Karpas-422 (cell line): ENCODE results near the gene DGAT2. TPM values are rescaled to one million over a fixed set of nuclear protein-coding genes. Genes with fewer than 3 reads are reported as not detected.

ENCODE experiments used
- DNase-seq: peaks from one replicate; pipeline ENCODE4 v3.0.0-alpha.2; 2015
- H2AFZ ChIP-seq: fragments of 200-600 bp; sonication (generic); 2 replicates; pipeline ENCODE4 v1.6.1; 2014; ENCODE audit warnings: antibody characterized with exemption, low read length, mixed read lengths
- H3K27ac ChIP-seq: fragments of 200-600 bp; sonication (generic); 2 replicates; pipeline ENCODE4 v1.5.1; 2014; ENCODE audit warnings: mild to moderate bottlenecking, low read length, moderate library complexity
- H3K27me3 ChIP-seq: fragments of 200-600 bp; sonication (generic); 2 replicates; pipeline ENCODE4 v1.6.1; 2014; ENCODE audit warnings: low read length, mixed read lengths
- H3K36me3 ChIP-seq: fragments of 200-600 bp; sonication (generic); 2 replicates; pipeline ENCODE4 v1.6.1; 2014; ENCODE audit warnings: low read length, mixed read lengths; ENCODE audit not compliant: insufficient read depth
- H3K4me1 ChIP-seq: fragments of 200-600 bp; sonication (generic); 2 replicates; pipeline ENCODE4 v1.6.1; 2014; ENCODE audit warnings: mild to moderate bottlenecking, low read length, mixed read lengths
- H3K4me2 ChIP-seq: fragments of 200-600 bp; sonication (generic); 2 replicates; pipeline ENCODE4 v1.6.1; 2014; ENCODE audit warnings: low read length, low read depth, mild to moderate bottlenecking; ENCODE audit not compliant: poor library complexity, severe bottlenecking
- H3K4me3 ChIP-seq: fragments of 200-600 bp; sonication (generic); 2 replicates; pipeline ENCODE4 v1.5.1; 2014; ENCODE audit warnings: mild to moderate bottlenecking, antibody characterized with exemption, low read length, mixed read lengths
- H3K79me2 ChIP-seq: fragments of 200-600 bp; sonication (generic); 2 replicates; pipeline ENCODE4 v1.6.1; 2014; ENCODE audit warnings: mild to moderate bottlenecking, low read length, mixed read lengths
- H3K9ac ChIP-seq: fragments of 200-600 bp; sonication (generic); 2 replicates; pipeline ENCODE4 v1.6.0; 2014; ENCODE audit warnings: low read length
- H3K9me2 ChIP-seq: fragments of 200-600 bp; sonication (generic), shearing (Covaris generic); replicated peaks from 2 replicates; pipeline ENCODE4 v1.6.0; 2014; ENCODE audit warnings: mild to moderate bottlenecking, low read length, moderate library complexity; ENCODE audit not compliant: insufficient read depth
- H3K9me3 ChIP-seq: fragments of 300-700, 200-600 bp; sonication (generic); 2 replicates; pipeline ENCODE4 v1.6.1; 2014; ENCODE audit warnings: low read length, mixed read lengths
- H4K20me1 ChIP-seq: fragments of 200-600 bp; sonication (generic); 2 replicates; pipeline ENCODE4 v1.6.1; 2014; ENCODE audit warnings: mild to moderate bottlenecking, antibody characterized with exemption, low read length, low read depth; ENCODE audit not compliant: insufficient read depth
- total RNA-seq: library from RNA; depleted of rRNA; stranded (reverse); fragments of >200 nt; shearing (Covaris generic); gene quantifications from 2 replicates; pipeline ENCODE4 v1.2.3, GENCODE V29; 2014; ENCODE audit warnings: low replicate concordance

Gene DGAT2
- total RNA-seq, 1 experiment from 2014 or later: 1.9 TPM

- H3K4me2 ChIP-seq: peak within 1 kb of the TSS; percentile 80
- H3K79me2 ChIP-seq: peaks cover 46% of the 10 kb centered on the region
- no peaks in the 10 kb centered on the region for H4K20me1 ChIP-seq
- H3K4me3 ChIP-seq: peak within 1 kb of the TSS; percentile 87
- no peaks in the 10 kb centered on the region for H3K9me2 ChIP-seq
- no peaks in the 10 kb centered on the region for H3K9me3 ChIP-seq
- no peaks in the 10 kb centered on the region for H3K36me3 ChIP-seq
- DNase-seq: peak; percentile 100
- H3K4me1 ChIP-seq: peaks cover 46% of the 10 kb centered on the region
- H2AFZ ChIP-seq: peak within 1 kb of the TSS; percentile 50
- peak within 1 kb of the TSS; percentile 82 for H3K27ac ChIP-seq
- H3K27me3 ChIP-seq: no peaks in the 10 kb centered on the region
- peak within 1 kb of the TSS; percentile 94 for H3K9ac ChIP-seq
These were observed 46.2 kb downstream of the DGAT2 start, which contains the start of gene UVRAG for GRCh38 chr11:75814677-75815344. Gene UVRAG (plus strand): TSS chr11:75815210. CDS start chr11:75815408, 198 bp downstream.

DNA sequence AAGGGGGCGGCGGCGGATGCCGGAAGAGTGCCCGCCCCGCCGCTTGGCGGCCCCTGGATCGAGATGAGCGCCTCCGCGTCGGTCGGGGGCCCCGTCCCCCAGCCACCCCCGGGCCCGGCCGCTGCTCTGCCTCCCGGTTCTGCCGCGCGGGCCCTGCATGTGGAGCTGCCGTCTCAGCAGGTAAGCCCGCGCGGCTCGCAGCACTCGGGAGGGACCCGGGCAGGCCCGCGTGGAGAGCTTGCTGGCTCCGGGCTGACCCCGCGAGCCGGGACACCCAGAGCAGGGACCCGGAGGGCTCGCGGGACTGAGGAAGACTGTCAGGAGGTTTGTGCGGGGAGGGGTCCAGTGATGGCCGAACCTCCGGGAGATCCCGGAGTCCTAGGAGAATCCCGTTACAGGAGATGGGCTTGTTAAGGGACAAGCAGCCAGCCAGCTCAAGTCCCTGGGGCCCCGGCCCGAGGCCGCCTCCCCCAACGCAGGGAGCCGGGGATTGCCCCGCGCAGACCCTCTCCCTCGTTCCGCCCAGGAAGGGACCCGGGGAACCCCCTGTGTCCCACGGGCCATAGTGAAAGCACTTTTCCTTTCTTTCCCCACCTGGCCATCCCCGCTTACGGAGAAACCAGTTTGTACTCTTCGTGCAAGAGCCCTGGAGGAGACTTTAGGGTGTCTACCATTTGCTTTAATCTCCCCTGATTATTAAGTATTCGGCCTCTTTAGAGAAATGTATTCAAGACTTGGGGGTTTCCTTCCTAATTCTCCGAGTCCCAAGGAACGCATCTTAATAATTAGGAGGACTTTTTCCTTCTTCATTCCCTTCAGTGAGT, 47.0 kb downstream of the DGAT2 start:
- peak overlapping the region; percentile 80 for H3K4me2 ChIP-seq
- peak overlapping the region; percentile 94 for H3K9ac ChIP-seq
- peak; percentile 75 for DNase-seq
- H2AFZ ChIP-seq: no peak overlapping the region
- peaks cover 53% of the 10 kb centered on the region for H3K79me2 ChIP-seq
- no peaks in the 10 kb centered on the region for H4K20me1 ChIP-seq
- H3K9me3 ChIP-seq: no peaks in the 10 kb centered on the region
- H3K4me1 ChIP-seq: peaks cover 43% of the 10 kb centered on the region
- no peaks in the 10 kb centered on the region for H3K27me3 ChIP-seq
- peak overlapping the region; percentile 87 for H3K4me3 ChIP-seq
- H3K9me2 ChIP-seq: no peaks in the 10 kb centered on the region
- H3K36me3 ChIP-seq: no peaks in the 10 kb centered on the region
- H3K27ac ChIP-seq: peak overlapping the region; percentile 82

DNA sequence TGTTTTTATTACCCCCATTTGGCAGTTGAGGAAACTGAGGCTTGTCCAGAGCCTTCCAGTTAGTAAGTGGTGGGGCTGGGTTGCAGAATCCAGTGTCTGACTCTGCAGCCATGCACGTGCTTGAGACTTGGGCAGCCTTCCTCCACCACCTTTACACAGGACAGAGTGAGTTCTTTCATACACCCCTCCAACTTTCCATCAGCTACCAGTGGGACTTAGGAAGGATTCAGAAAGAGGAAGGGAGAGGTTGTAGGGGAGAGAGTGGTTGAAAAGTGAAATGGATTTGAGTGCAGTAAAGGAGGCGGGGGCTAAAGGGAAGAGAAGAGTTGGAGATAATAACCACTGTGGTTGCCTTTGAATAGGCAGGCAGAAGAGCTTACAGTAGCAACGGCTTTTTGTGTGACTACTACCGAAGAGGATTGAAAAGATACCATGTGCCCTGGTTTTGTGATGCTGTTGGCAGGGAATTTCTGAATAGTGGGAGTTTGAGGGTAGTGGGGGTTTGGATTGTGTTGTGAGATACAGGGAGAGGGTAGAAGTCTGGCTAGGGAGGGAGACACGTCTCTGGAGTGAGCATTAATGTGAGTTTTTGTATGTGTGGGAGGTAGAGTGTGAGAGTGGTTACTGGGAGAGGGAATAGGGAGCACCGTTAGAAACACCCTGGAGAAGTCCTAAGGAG, 48.1 kb downstream of the DGAT2 start:
- peak overlapping the region; percentile 87 for H3K4me3 ChIP-seq
- no peaks in the 10 kb centered on the region for H3K36me3 ChIP-seq
- H3K9ac ChIP-seq: peak overlapping the region; percentile 94
- H3K4me1 ChIP-seq: peaks cover 49% of the 10 kb centered on the region
- no peaks in the 10 kb centered on the region for H3K9me2 ChIP-seq
- peak overlapping the region; percentile 80 for H3K4me2 ChIP-seq
- H3K9me3 ChIP-seq: no peaks in the 10 kb centered on the region
- no peak overlapping the region for H2AFZ ChIP-seq
- peaks cover 65% of the 10 kb centered on the region for H3K79me2 ChIP-seq
- peak overlapping the region; percentile 82 for H3K27ac ChIP-seq
- peak; percentile 72 for DNase-seq
- no peaks in the 10 kb centered on the region for H3K27me3 ChIP-seq
- no peaks in the 10 kb centered on the region for H4K20me1 ChIP-seq

DNA sequence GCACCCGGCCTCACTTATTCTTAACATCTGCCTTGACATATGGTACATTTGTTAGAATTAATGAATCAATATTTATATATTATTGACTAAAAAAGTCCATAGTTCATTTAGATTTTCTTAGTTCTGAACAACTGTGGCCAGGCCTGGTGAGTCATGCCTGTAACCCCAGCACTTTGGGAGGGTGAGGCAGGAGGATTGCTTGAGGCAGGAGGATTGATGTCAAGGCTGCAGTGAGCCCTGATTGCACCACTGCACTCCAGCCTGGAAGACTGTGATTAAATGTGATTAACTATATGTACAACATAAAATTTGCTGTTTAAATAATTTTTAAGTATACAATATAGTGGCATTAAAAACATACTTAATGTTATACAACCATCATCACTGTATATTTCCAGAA, 52.1 kb downstream of the DGAT2 start:
- no peak for DNase-seq
- peaks cover 12% of the 10 kb centered on the region; the same call in 1 of the 2 replicates for H3K36me3 ChIP-seq
- no peak overlapping the region for H3K9ac ChIP-seq
- H3K4me2 ChIP-seq: no peak overlapping the region
- no peak overlapping the region for H2AFZ ChIP-seq
- peaks cover 73% of the 10 kb centered on the region for H3K4me1 ChIP-seq
- H3K27ac ChIP-seq: peak overlapping the region; percentile 41
- peaks cover 96% of the 10 kb centered on the region for H3K79me2 ChIP-seq
- no peaks in the 10 kb centered on the region for H3K27me3 ChIP-seq
- no peaks in the 10 kb centered on the region for H3K9me3 ChIP-seq
- H3K9me2 ChIP-seq: no peaks in the 10 kb centered on the region
- H4K20me1 ChIP-seq: no peaks in the 10 kb centered on the region
- no peak overlapping the region for H3K4me3 ChIP-seq

DNA sequence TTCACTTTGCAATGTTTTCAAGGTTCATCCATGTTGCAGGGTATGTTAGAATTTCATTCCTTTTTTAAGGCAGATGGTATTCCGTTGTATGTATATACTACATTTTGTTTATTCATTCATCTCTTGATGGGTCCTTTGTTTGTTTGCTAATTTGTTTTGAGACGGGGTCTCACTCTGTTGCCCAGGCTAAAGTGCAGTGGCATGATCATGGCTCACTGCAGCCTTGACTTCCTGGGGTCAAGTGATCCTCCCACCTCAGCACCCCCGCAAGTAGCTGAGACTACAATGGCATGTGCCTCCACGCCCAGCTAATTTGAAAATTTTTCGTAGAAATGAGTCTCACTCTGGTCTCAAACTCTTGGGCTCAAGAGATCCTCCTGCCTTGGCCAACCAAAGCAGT, 52.6 kb downstream of the DGAT2 start:
- H3K36me3 ChIP-seq: peaks cover 12% of the 10 kb centered on the region; the same call in 1 of the 2 replicates
- no peak overlapping the region for H3K4me2 ChIP-seq
- no peak overlapping the region for H3K4me3 ChIP-seq
- no peaks in the 10 kb centered on the region for H3K9me2 ChIP-seq
- no peak overlapping the region for H2AFZ ChIP-seq
- no peaks in the 10 kb centered on the region for H3K9me3 ChIP-seq
- peaks cover 96% of the 10 kb centered on the region for H3K79me2 ChIP-seq
- peaks cover 76% of the 10 kb centered on the region for H3K4me1 ChIP-seq
- H3K27me3 ChIP-seq: no peaks in the 10 kb centered on the region
- H3K27ac ChIP-seq: peak overlapping the region; percentile 41
- no peaks in the 10 kb centered on the region for H4K20me1 ChIP-seq
- no peak for DNase-seq
- no peak overlapping the region for H3K9ac ChIP-seq

GRCh38 chr11:75822541-75822940, 54.0 kb downstream of the DGAT2 start:
- H3K27me3 ChIP-seq: no peaks in the 10 kb centered on the region
- H3K4me2 ChIP-seq: no peak overlapping the region
- H3K4me1 ChIP-seq: peaks cover 76% of the 10 kb centered on the region
- peak overlapping the region; percentile 100 for H3K27ac ChIP-seq
- H3K9me3 ChIP-seq: no peaks in the 10 kb centered on the region
- DNase-seq: no peak
- H4K20me1 ChIP-seq: no peaks in the 10 kb centered on the region
- H3K4me3 ChIP-seq: no peak overlapping the region
- no peak overlapping the region for H3K9ac ChIP-seq
- H3K9me2 ChIP-seq: no peaks in the 10 kb centered on the region
- no peak overlapping the region for H2AFZ ChIP-seq
- H3K79me2 ChIP-seq: peaks cover 96% of the 10 kb centered on the region
- peaks cover 17% of the 10 kb centered on the region; the same call in 1 of the 2 replicates for H3K36me3 ChIP-seq

GRCh38 chr11:75823415-75823814, 54.8 kb downstream of the DGAT2 start:
- peak; percentile 58 for DNase-seq
- peak overlapping the region; percentile 98 for H3K4me2 ChIP-seq
- peaks cover 17% of the 10 kb centered on the region; the same call in 1 of the 2 replicates for H3K36me3 ChIP-seq
- peak overlapping the region; percentile 100 for H3K27ac ChIP-seq
- H3K4me3 ChIP-seq: peak overlapping the region; percentile 58
- H3K9me3 ChIP-seq: no peaks in the 10 kb centered on the region
- H3K4me1 ChIP-seq: peaks cover 67% of the 10 kb centered on the region
- no peaks in the 10 kb centered on the region for H3K27me3 ChIP-seq
- no peaks in the 10 kb centered on the region for H3K9me2 ChIP-seq
- no peak overlapping the region for H2AFZ ChIP-seq
- no peaks in the 10 kb centered on the region for H4K20me1 ChIP-seq
- H3K9ac ChIP-seq: peak overlapping the region; percentile 61
- peaks cover 96% of the 10 kb centered on the region for H3K79me2 ChIP-seq
